Measurements from ENCODE around the gene BACH1. TPM values are rescaled to one million over a fixed set of nuclear protein-coding genes. Genes with fewer than 3 reads are reported as not detected.

The BACH1 gene
- total RNA-seq, 1 donor from 2014 or later: 34.2 TPM

GRCh38 chr21:29387598-29387997 lies 88.9 kb downstream of the BACH1 start:
- intact Hi-C loops (cut with DNase I): no loop called here
- no peak for ATAC-seq (ENCODE audit: poor library complexity)
- DNase-seq: no peak

DNA sequence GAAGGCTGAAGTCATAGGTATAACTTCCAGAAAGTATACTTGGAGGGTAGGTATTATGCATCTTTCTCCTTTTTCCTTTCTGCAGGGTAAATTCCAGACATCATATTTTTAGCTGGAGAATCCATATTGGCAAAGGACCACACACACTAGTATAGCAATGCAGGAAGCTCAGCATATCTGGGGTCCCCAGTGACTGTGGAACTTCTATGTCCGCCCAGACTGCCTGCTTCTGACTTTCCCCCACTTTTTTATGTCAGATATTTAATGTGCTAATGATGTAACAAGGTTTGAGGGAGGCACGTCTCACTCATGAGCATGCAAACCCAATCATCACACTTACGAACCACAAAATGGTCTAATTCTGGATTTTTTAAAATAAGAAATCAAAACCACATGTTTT lies 90.4 kb downstream of the BACH1 start:
- intact Hi-C loops (cut with DNase I): no loop called here
- ATAC-seq (ENCODE audit: poor library complexity) (no peak), DNase-seq (no peak)

GRCh38 chr21:29390778-29391177 lies 92.1 kb downstream of the BACH1 start:
- DNase-seq (no peak), ATAC-seq (ENCODE audit: poor library complexity) (no peak)
- intact Hi-C loops (cut with DNase I): no loop called here

GRCh38 chr21:29394051-29394450 lies 95.3 kb downstream of the BACH1 start:
- DNase-seq: no peak
- ATAC-seq (ENCODE audit: poor library complexity): no peak
- intact Hi-C loops (cut with DNase I): no loop called here

Other genes with a start within 250 kb of the BACH1 start
- gene CCT8, start 225.3 kb upstream of the BACH1 start, total RNA-seq: 108 TPM
- 1.1 TPM for gene MAP3K7CL, start 168.3 kb upstream of the BACH1 start, total RNA-seq

Measured in Right ventricle myocardium superior (tissue), 1 donor.